Activated T-cell treated with anti-CD3 and anti-CD28 coated beads, Interleukin-2, amount 50 U/mL, for 4 hours (primary cell): Measurements from ENCODE around the gene NCBP3. TPM values are rescaled to one million over a fixed set of nuclear protein-coding genes. Genes with fewer than 3 reads are reported as not detected.

ENCODE experiments used
- ATAC-seq, 2 donors: fragments of 200-7000 bp; cut with Tn5 transposase; one replicate each; pipeline ENCODE4 v1.10.0; 2021
- DNase-seq: peaks from one replicate; pipeline ENCODE4 v3.0.0-alpha.2; 2020
- H3K27me3 Mint-ChIP-seq: one replicate; pipeline ENCODE4 v1.8.0; 2021; ENCODE audit warnings: low read depth, mixed read lengths
- H3K36me3 Mint-ChIP-seq: one replicate; pipeline ENCODE4 v1.8.0; 2022; ENCODE audit warnings: mixed read lengths; ENCODE audit not compliant: insufficient read depth
- H3K4me1 Mint-ChIP-seq: one replicate; pipeline ENCODE4 v1.8.0; 2021; ENCODE audit warnings: low read depth, mixed read lengths
- H3K4me3 Mint-ChIP-seq: one replicate; pipeline ENCODE4 v1.8.0; 2021; ENCODE audit warnings: mild to moderate bottlenecking, moderate library complexity, mixed read lengths
- H3K9me3 Mint-ChIP-seq: one replicate; pipeline ENCODE4 v1.8.0; 2021; ENCODE audit warnings: mixed read lengths
- total RNA-seq, 3 donors: library from RNA; stranded (reverse); gene quantifications; one replicate each; pipeline ENCODE4 v1.2.1, GENCODE V29; 2021

NCBP3 gene, protein sequence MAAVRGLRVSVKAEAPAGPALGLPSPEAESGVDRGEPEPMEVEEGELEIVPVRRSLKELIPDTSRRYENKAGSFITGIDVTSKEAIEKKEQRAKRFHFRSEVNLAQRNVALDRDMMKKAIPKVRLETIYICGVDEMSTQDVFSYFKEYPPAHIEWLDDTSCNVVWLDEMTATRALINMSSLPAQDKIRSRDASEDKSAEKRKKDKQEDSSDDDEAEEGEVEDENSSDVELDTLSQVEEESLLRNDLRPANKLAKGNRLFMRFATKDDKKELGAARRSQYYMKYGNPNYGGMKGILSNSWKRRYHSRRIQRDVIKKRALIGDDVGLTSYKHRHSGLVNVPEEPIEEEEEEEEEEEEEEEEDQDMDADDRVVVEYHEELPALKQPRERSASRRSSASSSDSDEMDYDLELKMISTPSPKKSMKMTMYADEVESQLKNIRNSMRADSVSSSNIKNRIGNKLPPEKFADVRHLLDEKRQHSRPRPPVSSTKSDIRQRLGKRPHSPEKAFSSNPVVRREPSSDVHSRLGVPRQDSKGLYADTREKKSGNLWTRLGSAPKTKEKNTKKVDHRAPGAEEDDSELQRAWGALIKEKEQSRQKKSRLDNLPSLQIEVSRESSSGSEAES
- 10 to 100 TPM; 33.2 to 39.1 (median 36.4) TPM for total RNA-seq

DNA sequence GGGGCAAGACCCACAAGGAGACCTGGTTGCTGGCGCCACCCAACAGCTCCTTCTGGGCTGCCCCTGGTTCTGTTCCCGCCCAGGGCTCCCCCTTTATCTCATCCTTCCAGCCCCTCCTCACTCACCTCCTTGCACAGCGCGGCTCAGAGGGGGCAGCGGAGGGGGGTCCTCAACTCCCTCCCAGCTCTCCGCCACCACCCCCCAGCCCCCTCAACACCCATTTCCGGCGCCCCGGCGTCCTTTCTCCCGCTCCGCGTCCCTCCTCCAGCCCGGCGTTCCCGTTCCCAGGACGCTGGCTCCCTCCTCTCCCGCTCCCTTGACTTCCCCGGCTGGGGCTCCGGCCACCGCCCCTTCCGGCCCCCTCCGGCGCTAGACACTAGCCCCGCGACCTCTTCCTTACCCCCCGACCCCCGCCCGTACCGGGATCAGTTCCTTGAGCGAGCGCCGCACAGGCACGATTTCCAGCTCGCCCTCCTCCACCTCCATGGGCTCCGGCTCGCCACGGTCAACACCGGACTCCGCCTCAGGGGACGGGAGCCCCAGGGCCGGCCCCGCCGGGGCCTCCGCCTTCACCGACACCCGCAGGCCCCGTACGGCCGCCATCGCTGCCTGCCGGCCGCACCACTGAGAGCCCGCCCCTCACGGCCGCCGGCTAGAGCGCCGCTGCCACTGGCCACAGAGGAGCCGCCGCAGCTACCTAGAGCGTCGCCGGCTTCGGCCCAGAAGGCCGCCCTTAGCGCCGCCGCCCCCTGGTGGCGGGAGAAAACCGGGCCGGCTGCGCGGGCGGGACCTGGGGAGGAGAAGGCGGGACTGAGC is at the start of gene NCBP3:
NCBP3 (minus strand) TSS at position 626 of the 816 bp plus-strand sequence; CDS start at position 603, 23 bp downstream.
- no peaks in the 10 kb centered on the region for H3K27me3 Mint-ChIP-seq
- H3K4me3 Mint-ChIP-seq, result peak within 1 kb of the TSS; percentile 95
- no peaks in the 10 kb centered on the region for H3K9me3 Mint-ChIP-seq
- ATAC-seq (peak; percentile 97 to 98), DNase-seq (peak; percentile 91)
- H3K4me1 Mint-ChIP-seq, result peaks cover 22% of the 10 kb centered on the region
- H3K36me3 Mint-ChIP-seq, result peaks cover 7% of the 10 kb centered on the region

GRCh38 chr17:3895354-3895753 is 49.3 kb upstream of the NCBP3 start:
- Mint-ChIP-seq H3K27me3 (no peaks in the 10 kb centered on the region), H3K4me3 (no peak overlapping the region), H3K4me1 (peaks cover 24% of the 10 kb centered on the region), H3K9me3 (no peaks in the 10 kb centered on the region), H3K36me3 (no peaks in the 10 kb centered on the region)
- ATAC-seq (no peak), DNase-seq (no peak)

- no peak for ATAC-seq
- no peaks in the 10 kb centered on the region for H3K36me3 Mint-ChIP-seq
- H3K4me1 Mint-ChIP-seq, result peaks cover 26% of the 10 kb centered on the region
- DNase-seq, result no peak
- H3K4me3 Mint-ChIP-seq, result no peak overlapping the region
- no peaks in the 10 kb centered on the region for H3K9me3 Mint-ChIP-seq
- H3K27me3 Mint-ChIP-seq, result no peaks in the 10 kb centered on the region
These were observed 48.9 kb upstream of the NCBP3 start for GRCh38 chr17:3894911-3895343.

DNA sequence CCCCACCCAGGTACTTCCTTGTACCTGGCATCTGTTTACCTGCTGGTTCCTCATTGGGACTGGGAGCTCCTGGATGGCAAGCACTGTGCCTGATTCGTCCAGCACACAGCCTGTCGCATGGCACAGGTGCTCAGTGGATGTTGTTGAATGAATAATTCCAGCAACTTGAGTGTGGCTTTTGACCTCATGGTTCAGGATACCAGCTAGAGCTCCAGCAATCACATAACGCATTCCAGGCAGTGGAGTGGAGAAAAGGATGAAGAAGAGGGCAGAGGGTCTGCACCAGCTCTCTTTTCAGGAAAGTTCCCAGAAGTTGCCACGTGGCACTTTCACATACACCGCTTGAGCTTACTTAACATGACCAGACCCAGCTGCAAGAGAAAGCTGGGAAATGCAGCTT is 48.1 kb upstream of the NCBP3 start:
- no peak for ATAC-seq
- no peaks in the 10 kb centered on the region for H3K36me3 Mint-ChIP-seq
- peak overlapping the region; percentile 69 for H3K4me3 Mint-ChIP-seq
- DNase-seq, result no peak
- no peaks in the 10 kb centered on the region for H3K9me3 Mint-ChIP-seq
- H3K27me3 Mint-ChIP-seq, result no peaks in the 10 kb centered on the region
- H3K4me1 Mint-ChIP-seq, result peaks cover 28% of the 10 kb centered on the region

DNA sequence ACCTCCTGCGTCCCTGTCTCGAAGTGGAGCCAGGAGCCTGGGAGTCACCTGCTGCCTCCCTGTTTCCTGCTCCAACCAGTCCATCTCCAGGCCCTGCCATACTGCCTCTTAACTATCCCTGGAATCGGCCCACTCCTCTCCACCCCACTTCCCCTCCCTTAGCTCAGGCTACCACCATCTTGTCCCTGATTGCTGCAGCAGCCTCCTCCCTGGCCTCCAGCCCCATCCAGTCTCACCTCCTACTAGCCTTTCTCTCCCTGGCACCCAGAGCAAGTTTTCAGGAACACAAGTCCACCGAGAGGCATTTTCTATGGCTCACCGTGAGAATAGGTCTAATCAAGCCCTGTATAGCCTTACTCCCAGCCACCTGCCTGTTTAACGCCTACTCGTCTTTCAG is 47.7 kb upstream of the NCBP3 start:
- Mint-ChIP-seq H3K27me3 (no peaks in the 10 kb centered on the region), H3K4me1 (peaks cover 28% of the 10 kb centered on the region), H3K4me3 (peak overlapping the region; percentile 69), H3K36me3 (no peaks in the 10 kb centered on the region), H3K9me3 (no peaks in the 10 kb centered on the region)
- ATAC-seq, result no peak
- DNase-seq, result no peak

DNA sequence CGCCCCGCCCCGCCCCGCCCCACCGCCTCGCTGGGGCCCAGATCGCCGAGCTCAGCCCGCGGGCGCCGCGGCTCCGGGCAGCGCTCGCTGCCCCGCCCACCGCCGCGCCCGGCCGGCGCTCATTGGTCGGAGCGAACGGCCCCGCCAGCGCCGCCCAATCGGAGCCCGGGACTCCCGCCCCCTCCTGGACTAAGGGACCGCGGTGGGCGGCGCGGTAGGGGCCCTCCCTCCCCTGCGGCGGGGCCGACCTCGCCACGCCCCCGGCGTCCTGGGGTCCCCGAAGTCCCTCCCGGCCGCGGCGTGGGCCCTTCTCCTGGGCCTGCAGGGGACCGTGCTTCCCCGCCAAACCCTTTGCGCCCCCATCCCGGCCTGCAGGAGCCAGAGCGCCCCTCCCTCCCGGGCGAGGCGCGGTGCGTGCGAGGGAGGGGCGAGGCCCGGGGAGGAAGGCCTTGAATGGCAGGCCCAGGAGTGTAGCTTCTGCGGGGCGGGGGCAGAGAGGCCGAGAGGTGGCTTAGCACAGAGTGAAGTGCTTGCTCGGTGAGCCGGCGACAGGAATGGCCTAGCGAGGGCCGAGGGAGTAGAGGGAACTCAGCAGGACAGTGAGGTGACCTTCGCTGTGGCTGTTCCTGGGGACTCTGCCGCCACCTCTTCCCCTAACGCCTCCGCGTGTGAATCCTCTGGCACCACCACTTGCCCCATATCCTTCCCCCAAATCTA is 47.1 kb upstream of the NCBP3 start, which contains the start of gene CAMKK1:
CAMKK1 (minus strand) TSS at position 51 of the 717 bp plus-strand sequence. CDS start 7,366 bp downstream, outside the sequence.
- Mint-ChIP-seq H3K9me3 (no peaks in the 10 kb centered on the region), H3K4me1 (peaks cover 31% of the 10 kb centered on the region), H3K4me3 (peak within 1 kb of the TSS; percentile 77), H3K27me3 (no peaks in the 10 kb centered on the region), H3K36me3 (no peaks in the 10 kb centered on the region)
- ATAC-seq (peak; percentile 87 to 88), DNase-seq (peak; percentile 81)

DNA sequence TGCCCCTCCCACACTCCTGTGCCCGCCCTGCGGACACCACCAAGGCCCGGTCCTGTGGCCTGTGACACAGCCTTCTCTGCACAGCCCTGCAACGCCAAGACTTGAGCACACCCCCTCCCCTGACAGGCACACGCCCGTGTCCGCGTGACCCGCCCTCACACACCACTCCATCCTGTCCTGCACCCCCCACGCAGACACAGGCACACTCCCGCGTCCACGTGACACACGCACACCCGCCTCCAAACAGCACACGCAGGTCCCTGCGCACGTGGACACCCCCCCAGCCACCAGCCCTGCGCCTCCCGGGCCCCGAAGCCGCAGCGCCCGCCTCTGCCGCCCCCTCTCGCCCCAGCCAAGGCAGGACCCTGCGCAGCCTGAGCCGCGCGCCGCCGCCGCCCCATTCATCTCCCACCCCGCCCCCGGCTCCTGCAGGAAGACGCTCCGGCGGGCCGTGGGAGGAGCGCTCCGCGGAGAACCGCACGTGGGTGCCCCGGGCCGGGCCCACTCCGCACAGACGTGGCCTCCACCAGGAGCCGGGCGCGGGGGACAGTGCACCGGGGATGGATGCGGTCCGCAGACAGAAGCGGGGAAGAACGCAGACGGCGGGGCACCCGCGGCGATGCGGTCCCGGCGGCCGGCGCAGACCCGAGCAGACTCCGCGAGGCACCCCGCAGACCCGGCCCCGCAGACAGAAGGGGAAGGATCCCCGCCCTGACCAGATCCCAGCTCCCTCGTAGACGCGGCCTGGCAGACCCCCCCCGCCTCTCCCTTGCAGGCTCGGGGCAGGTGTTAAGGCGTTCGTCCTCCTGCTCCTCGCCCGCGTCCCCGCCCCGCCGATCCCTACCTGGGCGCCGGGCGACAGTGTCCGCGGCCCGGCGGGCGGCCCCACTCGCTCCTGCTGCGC is 46.3 kb upstream of the NCBP3 start:
- peak overlapping the region; percentile 77 for H3K4me3 Mint-ChIP-seq
- H3K4me1 Mint-ChIP-seq, result peaks cover 38% of the 10 kb centered on the region
- no peaks in the 10 kb centered on the region for H3K27me3 Mint-ChIP-seq
- ATAC-seq (peak; percentile 31 to 33), DNase-seq (peak; percentile 70)
- no peaks in the 10 kb centered on the region for H3K9me3 Mint-ChIP-seq
- no peaks in the 10 kb centered on the region for H3K36me3 Mint-ChIP-seq

- Mint-ChIP-seq H3K4me1 (peaks cover 45% of the 10 kb centered on the region), H3K9me3 (no peaks in the 10 kb centered on the region), H3K4me3 (peak overlapping the region; percentile 77), H3K27me3 (no peaks in the 10 kb centered on the region), H3K36me3 (no peaks in the 10 kb centered on the region)
- DNase-seq, result no peak
- no peak for ATAC-seq
These were observed 45.6 kb upstream of the NCBP3 start for GRCh38 chr17:3891626-3892094.

DNA sequence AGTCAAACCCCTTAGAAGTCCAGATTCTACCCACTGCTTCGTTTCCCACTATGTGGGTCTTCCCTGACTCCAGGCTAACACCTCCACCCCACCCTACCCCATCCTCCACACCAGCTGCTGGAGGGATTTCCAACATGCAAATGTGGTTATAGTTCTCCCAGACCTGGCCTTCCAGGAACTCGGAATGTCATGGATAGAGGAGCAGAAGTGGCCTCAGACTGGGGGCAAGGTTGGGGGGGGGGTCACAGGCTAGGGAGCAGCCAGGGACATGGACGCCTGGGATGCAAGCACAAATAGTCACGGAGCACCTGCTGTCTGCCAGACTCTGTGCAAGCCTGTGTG is 44.8 kb upstream of the NCBP3 start:
- Mint-ChIP-seq H3K4me1 (peaks cover 52% of the 10 kb centered on the region), H3K9me3 (no peaks in the 10 kb centered on the region), H3K27me3 (no peaks in the 10 kb centered on the region), H3K36me3 (no peaks in the 10 kb centered on the region), H3K4me3 (peak overlapping the region; percentile 77)
- DNase-seq (no peak), ATAC-seq (no peak)

DNA sequence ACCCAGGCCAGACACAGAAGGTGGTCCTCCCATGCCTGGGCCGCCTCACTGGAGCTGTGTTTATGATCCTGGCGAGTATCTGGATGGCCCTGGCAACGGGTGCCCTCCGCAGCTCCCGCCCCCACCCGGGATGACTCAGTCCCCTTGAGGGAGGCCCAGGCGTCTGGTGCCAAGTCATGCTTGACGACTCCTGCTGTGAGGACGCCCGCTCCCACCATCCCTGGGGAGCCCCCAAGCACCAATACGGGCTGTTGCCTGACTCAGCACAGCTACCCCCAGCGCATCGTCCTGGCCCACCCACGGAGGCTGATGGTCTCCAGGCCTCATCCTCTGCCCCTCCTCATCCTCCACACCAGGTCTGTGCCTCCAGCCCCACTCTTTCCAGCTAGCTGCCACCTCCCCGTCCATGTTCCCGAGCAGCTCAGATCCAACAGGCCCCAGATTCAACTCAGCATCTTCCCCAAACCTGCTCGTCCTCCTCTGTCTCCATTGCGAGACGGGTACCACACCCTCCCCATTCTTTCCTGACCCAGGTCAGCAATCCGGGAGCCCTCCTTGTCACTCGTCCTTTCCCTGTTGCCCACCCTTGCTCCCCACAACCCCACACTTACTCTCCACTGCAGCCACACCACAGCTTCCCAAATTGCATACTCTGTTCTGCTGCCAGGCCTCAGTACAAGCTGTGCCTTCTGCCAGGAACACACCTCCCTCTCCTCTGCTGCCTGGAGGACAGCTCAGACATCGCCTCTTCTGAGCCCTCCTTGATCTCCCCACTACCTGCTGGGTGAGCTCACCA is 44.2 kb upstream of the NCBP3 start:
- Mint-ChIP-seq H3K4me3 (no peak overlapping the region), H3K9me3 (no peaks in the 10 kb centered on the region), H3K36me3 (no peaks in the 10 kb centered on the region), H3K4me1 (peaks cover 52% of the 10 kb centered on the region), H3K27me3 (no peaks in the 10 kb centered on the region)
- peak; percentile 33 for DNase-seq
- no peak for ATAC-seq

DNA sequence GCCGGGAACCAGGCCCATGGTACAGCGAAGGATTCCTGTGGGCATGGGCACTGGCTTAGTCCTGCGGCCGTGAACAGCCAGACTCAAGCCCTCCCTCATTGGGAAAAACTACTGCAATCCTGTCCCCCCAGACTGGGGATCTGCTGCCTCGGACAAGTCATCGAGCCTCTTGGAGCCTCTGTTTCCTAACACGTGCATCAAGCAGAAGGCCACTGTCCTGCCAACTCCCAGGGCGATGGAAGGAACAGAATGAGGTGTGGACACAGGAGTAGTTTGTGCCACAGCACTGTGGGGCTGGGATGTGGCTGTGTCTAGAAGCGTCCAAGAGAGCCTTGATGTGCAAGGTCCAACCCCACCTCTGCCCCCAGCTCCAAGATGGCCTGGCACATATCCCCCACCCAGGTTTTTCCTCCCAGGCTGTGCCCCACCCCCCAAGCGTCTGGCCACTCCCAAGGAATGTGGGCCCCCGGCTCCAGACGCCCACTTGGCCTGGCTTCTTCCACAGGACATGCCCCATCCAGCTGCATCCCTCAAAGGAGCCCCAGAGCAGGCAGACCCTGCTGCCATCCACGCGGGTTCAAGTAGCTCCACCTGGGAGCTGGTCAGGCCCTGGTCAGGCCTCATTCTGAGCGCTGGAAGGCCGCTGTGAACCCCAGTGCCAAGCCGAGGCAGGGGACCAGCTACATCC is 43.4 kb upstream of the NCBP3 start:
- Mint-ChIP-seq H3K4me1 (peaks cover 52% of the 10 kb centered on the region), H3K27me3 (no peaks in the 10 kb centered on the region), H3K4me3 (no peak overlapping the region), H3K9me3 (no peaks in the 10 kb centered on the region), H3K36me3 (peaks cover 4% of the 10 kb centered on the region)
- DNase-seq (no peak), ATAC-seq (no peak)
